Measurements from ENCODE around the gene JAK1. TPM values are rescaled to one million over a fixed set of nuclear protein-coding genes. Genes with fewer than 3 reads are reported as not detected.

JAK1 gene
- total and polyA plus RNA-seq, 9 of the 15 experiments (the other 6 are each of a cell fraction or from before 2014, with no cell fraction given) = 9.7 to 44.1 (median 42.5) TPM

GRCh38 chr1:64962441-64962840, 3.9 kb downstream of the JAK1 start (continued):
- TF ChIP-seq, protein P1, sequence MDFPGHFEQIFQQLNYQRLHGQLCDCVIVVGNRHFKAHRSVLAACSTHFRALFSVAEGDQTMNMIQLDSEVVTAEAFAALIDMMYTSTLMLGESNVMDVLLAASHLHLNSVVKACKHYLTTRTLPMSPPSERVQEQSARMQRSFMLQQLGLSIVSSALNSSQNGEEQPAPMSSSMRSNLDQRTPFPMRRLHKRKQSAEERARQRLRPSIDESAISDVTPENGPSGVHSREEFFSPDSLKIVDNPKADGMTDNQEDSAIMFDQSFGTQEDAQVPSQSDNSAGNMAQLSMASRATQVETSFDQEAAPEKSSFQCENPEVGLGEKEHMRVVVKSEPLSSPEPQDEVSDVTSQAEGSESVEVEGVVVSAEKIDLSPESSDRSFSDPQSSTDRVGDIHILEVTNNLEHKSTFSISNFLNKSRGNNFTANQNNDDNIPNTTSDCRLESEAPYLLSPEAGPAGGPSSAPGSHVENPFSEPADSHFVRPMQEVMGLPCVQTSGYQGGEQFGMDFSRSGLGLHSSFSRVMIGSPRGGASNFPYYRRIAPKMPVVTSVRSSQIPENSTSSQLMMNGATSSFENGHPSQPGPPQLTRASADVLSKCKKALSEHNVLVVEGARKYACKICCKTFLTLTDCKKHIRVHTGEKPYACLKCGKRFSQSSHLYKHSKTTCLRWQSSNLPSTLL (IDR thresholded peaks at IDR 0.05) = no peak

GRCh38 chr1:64961923-64962322, 4.4 kb downstream of the JAK1 start:
- ATAC-seq (no peak), DNase-seq (ENCODE audit: extremely low read depth in 1 of 4, low spot score in 3 of 4) (no peak), FAIRE-seq (no peak)
- H3K9me3 ChIP-seq (replicated peaks; ENCODE audit: control insufficient read depth, insufficient read depth, low read depth, low read length) = no peaks in the 10 kb centered on the region
- peaks cover 9 to 34% of the 10 kb centered on the region in 2 experiments for H3K4me1 ChIP-seq (replicated peaks in 1 of 2; ENCODE audit: control insufficient read depth in 2 of 2, insufficient read depth in 2 of 2, low read length in 2 of 2)
- POLR2A ChIA-PET = interaction anchor here (0.9 to 2.5 kb wide), 5 partner anchors 9 to 64 kb away, joined by 3 to 12 read pairs (median 4); no protein-coding TSS in a partner anchor
- 36% methylated on average over 1 of the region's 1 CpG for WGBS (ENCODE audit: insufficient coverage, low coverage, missing lambda C conversion rate)
- CTCF ChIA-PET (ENCODE audit: low intra/inter-chr PET ratio) = no interaction called here
- no peak overlapping the region for H3K27ac ChIP-seq (ENCODE audit: extremely low read depth, low read depth, low read length)
- peaks cover 16% of the 10 kb centered on the region; the same call in 1 of the 2 replicates for H4K20me1 ChIP-seq (replicated peaks; ENCODE audit: control insufficient read depth, insufficient read depth, low read length)
- H2AFZ ChIP-seq (ENCODE audit: low read depth, low read length) = no peak overlapping the region
- no peaks in the 10 kb centered on the region for H3K27me3 ChIP-seq (ENCODE audit: control insufficient read depth in 2 of 2, insufficient read depth in 2 of 2, low read length in 2 of 2)
- intact Hi-C loops (cut with micrococcal nuclease) = loop anchor here (10.0 kb wide), 1 partner anchor 277 kb away; no protein-coding TSS in a partner anchor
- H3K9ac ChIP-seq (ENCODE audit: insufficient read depth in 1 of 2, low read depth in 2 of 2, low read length in 2 of 2) = no peak overlapping the region
- BruUV-seq (replicated peaks) = no TSS peak
- no peak overlapping the region for H3K4me3 ChIP-seq
- in situ Hi-C loops (cut with MboI) = no loop called here
- H3K79me2 ChIP-seq (ENCODE audit: control insufficient read depth, insufficient read depth, low read length) = peaks cover 88% of the 10 kb centered on the region
- no peaks in the 10 kb centered on the region for H3K9me1 ChIP-seq (ENCODE audit: control insufficient read depth, insufficient read depth, low read length)
- no peak overlapping the region for H3K4me2 ChIP-seq (ENCODE audit: insufficient read depth, low read length)
- H3K36me3 ChIP-seq (ENCODE audit: control insufficient read depth, insufficient read depth, low read length) = no peaks in the 10 kb centered on the region; the same call in 2 of the 3 replicates
- TF ChIP-seq ARID2 (IDR thresholded peaks at IDR 0.05) (no peak), FOXM1 (IDR thresholded peaks at IDR 0.05; ENCODE audit: low read depth) (no peak), FOXM1 (CRISPR knock-in tag; IDR thresholded peaks at IDR 0.05; ENCODE audit: low read depth) (no peak), ELF4 (CRISPR knock-in tag; IDR thresholded peaks at IDR 0.05) (no peak), USF2 (CRISPR knock-in tag; IDR thresholded peaks at IDR 0.05) (no peak), SRF (CRISPR knock-in tag; IDR thresholded peaks at IDR 0.05) (no peak), DACH1 (IDR thresholded peaks at IDR 0.05; ENCODE audit: partially characterized antibody) (no peak), RERE (CRISPR knock-in tag; IDR thresholded peaks at IDR 0.05; ENCODE audit: borderline replicate concordance) (no peak), FOXJ2 (tag; IDR thresholded peaks at IDR 0.05) (no peak)
- TF ChIP-seq, protein P2, sequence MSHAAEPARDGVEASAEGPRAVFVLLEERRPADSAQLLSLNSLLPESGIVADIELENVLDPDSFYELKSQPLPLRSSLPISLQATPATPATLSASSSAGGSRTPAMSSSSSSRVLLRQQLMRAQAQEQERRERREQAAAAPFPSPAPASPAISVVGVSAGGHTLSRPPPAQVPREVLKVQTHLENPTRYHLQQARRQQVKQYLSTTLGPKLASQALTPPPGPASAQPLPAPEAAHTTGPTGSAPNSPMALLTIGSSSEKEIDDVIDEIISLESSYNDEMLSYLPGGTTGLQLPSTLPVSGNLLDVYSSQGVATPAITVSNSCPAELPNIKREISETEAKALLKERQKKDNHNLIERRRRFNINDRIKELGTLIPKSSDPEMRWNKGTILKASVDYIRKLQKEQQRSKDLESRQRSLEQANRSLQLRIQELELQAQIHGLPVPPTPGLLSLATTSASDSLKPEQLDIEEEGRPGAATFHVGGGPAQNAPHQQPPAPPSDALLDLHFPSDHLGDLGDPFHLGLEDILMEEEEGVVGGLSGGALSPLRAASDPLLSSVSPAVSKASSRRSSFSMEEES (CRISPR knock-in tag; IDR thresholded peaks at IDR 0.05) = no peak

Measured in K562 (cell line).